IMR-90 (cell line): Measurements from ENCODE around the gene PGM2. TPM values are rescaled to one million over a fixed set of nuclear protein-coding genes. Genes with fewer than 3 reads are reported as not detected.
A peak's percentile ranks its signal among the peaks of the same experiment; 100 is the strongest.
"Not testable (repeated sequence)": the region's sequence is repeated elsewhere in the genome, so short reads cannot be mapped to it uniquely, and the experiment has no call there.

Experiments
- ATAC-seq: fragments of 200-7000 bp; cut with Tn5 transposase; 2 replicates; pipeline ENCODE4 v1.9.1; 2020; ENCODE audit warnings: low read depth, mild to moderate bottlenecking, moderate library complexity
- BruUV-seq: library from RNA; stranded (reverse); fragments of 400-500 nt; replicated peaks from 2 replicates; lab custom pipeline; 2021; lab: Mats Ljungman, UMichigan
- CTCF ChIA-PET: fragments of 300-600 bp; formaldehyde crosslinking; extraction: SDS; loops from one replicate; lab custom pipeline; 2021; ENCODE audit warnings: antibody characterized with exemption; lab: Yijun Ruan, JAX
- POLR2A ChIA-PET: fragments of 300-600 bp; sonication (Branson Sonifier 250); formaldehyde crosslinking; loops from one replicate; lab custom pipeline; 2022; ENCODE audit warnings: antibody characterized with exemption; ENCODE audit not compliant: unreplicated experiment; lab: Charles Lee
- DNase-seq: peaks from one replicate; pipeline ENCODE4 v3.0.0; 2013
- H2AFZ ChIP-seq: replicated peaks from 2 replicates; pipeline ENCODE3; 2013; ENCODE audit warnings: low read length, mild to moderate bottlenecking; ENCODE audit not compliant: poor library complexity
- H2AK5ac ChIP-seq: 2 replicates; pipeline ENCODE4 v1.6.1; 2013; ENCODE audit warnings: low read depth, low read length, inconsistent platforms
- H2AK9ac ChIP-seq: replicated peaks from 2 replicates; pipeline ENCODE3; 2013; ENCODE audit warnings: mild to moderate bottlenecking, low read depth, low read length, moderate library complexity; ENCODE audit not compliant: poor library complexity
- H2BK120ac ChIP-seq: 2 replicates; pipeline ENCODE4 v1.6.1; 2013; ENCODE audit warnings: low read depth, low read length, inconsistent platforms
- H2BK15ac ChIP-seq: 3 replicates; pipeline ENCODE4 v1.6.1; 2013; ENCODE audit warnings: low read depth, low read length, inconsistent platforms
- H2BK20ac ChIP-seq: 2 replicates; pipeline ENCODE4 v1.6.1; 2013; ENCODE audit warnings: low read depth, mild to moderate bottlenecking, inconsistent platforms, low read length, moderate library complexity
- H2BK5ac ChIP-seq: 2 replicates; pipeline ENCODE4 v1.6.1; 2013; ENCODE audit warnings: mild to moderate bottlenecking, low read depth, low read length, inconsistent platforms; ENCODE audit not compliant: poor library complexity, severe bottlenecking
- H3K14ac ChIP-seq: replicated peaks from 2 replicates; pipeline ENCODE4 v1.6.1; 2013; ENCODE audit warnings: low read depth, low read length, inconsistent platforms
- H3K18ac ChIP-seq: 2 replicates; pipeline ENCODE4 v1.6.1; 2013; ENCODE audit warnings: low read depth, low read length, control low read depth
- H3K23ac ChIP-seq: 2 replicates; pipeline ENCODE4 v1.6.1; 2013; ENCODE audit warnings: low read depth, low read length, inconsistent platforms
- H3K27ac ChIP-seq: 2 replicates; pipeline ENCODE4 v1.5.1; 2013; ENCODE audit warnings: mild to moderate bottlenecking, control low read depth, low read length; ENCODE audit not compliant: insufficient read depth
- H3K27me3 ChIP-seq: 2 replicates; pipeline ENCODE4 v1.6.1; 2013; ENCODE audit warnings: low read length; ENCODE audit not compliant: control insufficient read depth, insufficient read depth
- H3K36me3 ChIP-seq: 2 replicates; pipeline ENCODE4 v1.6.1; 2013; ENCODE audit warnings: low read length, mixed read lengths; ENCODE audit not compliant: control insufficient read depth, insufficient read depth
- H3K4ac ChIP-seq: 2 replicates; pipeline ENCODE4 v1.6.1; 2013; ENCODE audit warnings: low read depth, low read length, inconsistent platforms
- H3K4me1 ChIP-seq: 2 replicates; pipeline ENCODE4 v1.6.1; 2013; ENCODE audit warnings: low read length, mixed read lengths; ENCODE audit not compliant: control insufficient read depth, insufficient read depth
- H3K4me2 ChIP-seq: 2 replicates; pipeline ENCODE4 v1.6.1; 2013; ENCODE audit warnings: low read depth, mild to moderate bottlenecking, control low read depth, low read length, moderate library complexity
- H3K4me3 ChIP-seq: 2 replicates; pipeline ENCODE4 v1.5.1; 2013; ENCODE audit warnings: low read depth, mild to moderate bottlenecking, control low read depth, low read length, moderate library complexity; ENCODE audit not compliant: insufficient read depth
- H3K56ac ChIP-seq: 2 replicates; pipeline ENCODE4 v1.6.1; 2013; ENCODE audit warnings: low read length, inconsistent platforms; ENCODE audit not compliant: insufficient read depth; ENCODE audit errors: extremely low read depth
- H3K79me1 ChIP-seq, 2 experiments: 2 replicates each; pipeline ENCODE4 v1.6.1; 2013; ENCODE audit warnings: low read length in 2 of 2, inconsistent platforms in 1 of 2, low read depth in 1 of 2
- H3K9ac ChIP-seq: 2 replicates; pipeline ENCODE4 v1.6.1; 2013; ENCODE audit warnings: low read depth, low read length, control low read depth
- H3K9me1 ChIP-seq: 2 replicates; pipeline ENCODE4 v1.6.1; 2013; ENCODE audit warnings: low read length, inconsistent platforms; ENCODE audit not compliant: insufficient read depth
- H3K9me3 ChIP-seq: 2 replicates; pipeline ENCODE4 v1.6.1; 2013; ENCODE audit warnings: low read length; ENCODE audit not compliant: control insufficient read depth, insufficient read depth
- H4K20me1 ChIP-seq: 2 replicates; pipeline ENCODE4 v1.6.1; 2013; ENCODE audit warnings: low read length, inconsistent platforms; ENCODE audit not compliant: insufficient read depth
- H4K5ac ChIP-seq: 2 replicates; pipeline ENCODE4 v1.6.1; 2013; ENCODE audit warnings: mild to moderate bottlenecking, low read depth, low read length, control low read depth
- H4K8ac ChIP-seq, 2 experiments: 2 replicates each; pipeline ENCODE4 v1.6.1; 2013; ENCODE audit warnings: low read depth in 2 of 2, low read length in 2 of 2, control low read depth in 1 of 2, inconsistent platforms in 1 of 2
- H4K91ac ChIP-seq: 2 replicates; pipeline ENCODE4 v1.6.1; 2013; ENCODE audit warnings: low read depth, low read length, inconsistent platforms; ENCODE audit not compliant: insufficient read depth
- ELK1 ChIP-seq: fragments of 150-350 bp; IDR thresholded peaks from 2 replicates; pipeline ENCODE4 v1.6.1; 2016; ENCODE audit warnings: low read depth, mild to moderate bottlenecking, low read length, moderate library complexity, borderline replicate concordance
- MAFK ChIP-seq: IDR thresholded peaks from 2 replicates; pipeline ENCODE4 v1.6.1; 2012; ENCODE audit warnings: low read depth, low read length, improper control_type of control experiment
- WGBS, 2 experiments: methylation state at CpG; one replicate each; pipeline versions ENCODE4 v1.1.5 to v1.1.7; 2013; ENCODE audit warnings: missing lambda C conversion rate in 2 of 2; ENCODE audit not compliant: insufficient read length in 1 of 2; ENCODE audit errors: extremely low coverage in 2 of 2; 5-methylcytosine and 5-hydroxymethylcytosine counted together
- dilution Hi-C: fragments of 300-500 bp; cut with HindIII; formaldehyde crosslinking; loops from one replicate; pipeline ENCODE4 v1.14.3; 2018; ENCODE audit warnings: low sequenced_read_pairs; ENCODE audit not compliant: unreplicated experiment
- in situ Hi-C: fragments of 300-500 bp; cut with MboI; formaldehyde crosslinking; loops from 3 replicates; pipeline ENCODE4 v1.14.3; 2019; ENCODE audit warnings: low sequenced_read_pairs, inconsistent platforms, mixed read lengths
- intact Hi-C: fragments of 100-400 bp; cut with micrococcal nuclease; formaldehyde crosslinking; loops from 2 replicates; pipeline ENCODE4 v1.10.0; 2022
- polyA plus RNA-seq, 3 experiments: library from polyadenylated mRNA; depleted of rRNA; stranded (reverse); fragments of >200 nt; gene quantifications; 2 replicates each; pipeline ENCODE4 v1.2.3, GENCODE V29; 2012; ENCODE audit warnings: low replicate concordance in 1 of 3
- total RNA-seq: library from RNA; depleted of rRNA; stranded (reverse); fragments of >200 nt; gene quantifications from 2 replicates; pipeline ENCODE4 v1.2.3, GENCODE V29; 2012

PGM2 gene
- total and polyA plus RNA-seq, 2 of the 4 experiments (the other 2 are of a cell fraction), result 18.7 to 26.2 TPM

GRCh38 chr4:37821953-37822605 is 4.4 kb upstream of the PGM2 start:
- no peak overlapping the region for H4K5ac ChIP-seq
- H3K4me3 ChIP-seq, result no peak overlapping the region
- WGBS, 2 experiments, result 0% methylated on average over 1 of the region's 4 CpGs; no CpG with 5 or more reads in 1 of the 2 experiments
- H3K9me1 ChIP-seq, result no peaks in the 10 kb centered on the region
- no peak overlapping the region for H3K4ac ChIP-seq
- BruUV-seq, result no TSS peak
- no peaks in the 10 kb centered on the region for H3K9me3 ChIP-seq
- no peak overlapping the region for H3K56ac ChIP-seq
- H4K91ac ChIP-seq, result no peak overlapping the region
- no peak overlapping the region for H2BK120ac ChIP-seq
- H3K23ac ChIP-seq, result no peak overlapping the region
- H3K27me3 ChIP-seq, result no peaks in the 10 kb centered on the region
- in situ Hi-C loops, result no loop called here
- H4K8ac ChIP-seq, result no peak overlapping the region
- no peak overlapping the region for H3K18ac ChIP-seq
- DNase-seq (no peak), ATAC-seq (no peak)
- CTCF ChIA-PET, result no interaction called here
- H3K9ac ChIP-seq, result no peak overlapping the region
- dilution Hi-C loops, result no loop called here
- H3K4me2 ChIP-seq, result no peak overlapping the region
- H3K4me1 ChIP-seq, result no peaks in the 10 kb centered on the region
- intact Hi-C loops, result no loop called here
- no peak overlapping the region for H3K14ac ChIP-seq
- no peak overlapping the region for H2AK9ac ChIP-seq
- H2AK5ac ChIP-seq, result no peak overlapping the region
- H3K36me3 ChIP-seq, result no peaks in the 10 kb centered on the region
- H2BK5ac ChIP-seq, result no peak overlapping the region
- H4K20me1 ChIP-seq, result no peaks in the 10 kb centered on the region; the same call in 1 of the 2 replicates
- POLR2A ChIA-PET, result no interaction called here
- H2AFZ ChIP-seq, result no peak overlapping the region
- TF ChIP-seq MAFK, result peak; percentile 48
- TF ChIP-seq ELK1, result no peak
- H3K27ac ChIP-seq, result no peak overlapping the region
- no peak overlapping the region for H2BK20ac ChIP-seq
- H3K79me1 ChIP-seq, result peaks cover 0 to 2% of the 10 kb centered on the region in 2 experiments; a peak in 1 of 4 replicates
- no peak overlapping the region for H2BK15ac ChIP-seq

DNA sequence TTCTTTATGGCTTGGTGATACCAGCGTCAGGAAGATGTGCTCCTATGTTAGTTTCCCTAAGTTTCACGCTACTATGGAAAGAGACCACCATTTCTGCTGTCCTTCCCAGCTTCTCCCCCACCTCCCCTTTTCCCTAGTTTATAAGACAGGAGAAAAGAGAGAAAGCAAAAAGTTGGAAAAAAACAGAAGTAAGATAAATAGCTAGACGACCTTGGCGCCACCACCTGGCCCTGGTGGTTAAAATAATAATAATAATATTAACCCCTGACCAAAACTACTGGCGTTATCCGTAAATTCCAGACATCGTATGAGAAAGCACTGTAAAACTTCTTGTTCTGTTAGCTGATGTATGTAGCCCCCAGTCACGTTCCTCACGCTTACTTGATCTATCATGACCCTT is 985 bp upstream of the PGM2 start:
- peak overlapping the region; percentile 67; the same call in 1 of the 2 replicates for H4K5ac ChIP-seq
- H3K18ac ChIP-seq, H2BK120ac ChIP-seq, H4K91ac ChIP-seq, H4K20me1 ChIP-seq, H3K36me3 ChIP-seq, intact Hi-C loops, H3K9me3 ChIP-seq, DNase-seq, H2BK20ac ChIP-seq, H3K4me1 ChIP-seq, H2BK15ac ChIP-seq, H2AK5ac ChIP-seq, in situ Hi-C loops, ATAC-seq, POLR2A ChIA-PET, dilution Hi-C loops, H3K4ac ChIP-seq, H3K79me1 ChIP-seq, H2AK9ac ChIP-seq, H3K9me1 ChIP-seq, BruUV-seq, H3K27me3 ChIP-seq, H3K27ac ChIP-seq: not testable (repeated sequence)
- peak overlapping the region; percentile 81 for H3K4me2 ChIP-seq
- H3K23ac ChIP-seq, result peak overlapping the region; percentile 80; the same call in 1 of the 2 replicates
- peak overlapping the region; percentile 82 for H3K4me3 ChIP-seq
- peak overlapping the region; percentile 51 for H2BK5ac ChIP-seq
- CTCF ChIA-PET, result interaction anchor here (0.7 to 1.4 kb wide), 4 partner anchors 9 to 222 kb away, joined by 3 to 4 read pairs (median 4); no protein-coding TSS in a partner anchor
- H3K9ac ChIP-seq, result peak overlapping the region; percentile 16; the same call in 1 of the 2 replicates
- peak overlapping the region; percentile 97 for H2AFZ ChIP-seq
- WGBS, 2 experiments, result no CpG with 5 or more reads among the region's 9 CpGs
- peak overlapping the region; percentile 78 to 82; a peak in 3 of 4 replicates for H4K8ac ChIP-seq
- H3K14ac ChIP-seq, result peak overlapping the region; percentile 90
- H3K56ac ChIP-seq, result 0 out of 2 replicates have a peak overlapping the region, but pooled peaks have one; percentile 24
